ENCODE measurements around the gene SFXN5. TPM values are rescaled to one million over a fixed set of nuclear protein-coding genes. Genes with fewer than 3 reads are reported as not detected.
A peak's percentile ranks its signal among the peaks of the same experiment; 100 is the strongest.

The SFXN5 gene
- total and polyA plus RNA-seq, 11 donors, result 6.0 to 12.5 (median 8.7) TPM

GRCh38 chr2:73059106-73059505 lies 12.4 kb downstream of the SFXN5 start:
- Histone ChIP-seq H3K9me3 (peaks cover 0 to 18% (median 5%) of the 10 kb centered on the region in 12 donors), H3K4me1 (peaks cover 0 to 15% (median 5%) of the 10 kb centered on the region in 12 donors), H3K27ac (no peak overlapping the region), H3K36me3 (peaks cover 0 to 35% (median 21%) of the 10 kb centered on the region in 9 donors), H3K27me3 (no peaks in the 10 kb centered on the region), H3K4me3 (no peak overlapping the region)
- no peak for DNase-seq
- 85 to 96% (median 93%) methylated on average over 6 of the region's 6 CpGs for WGBS, 4 donors
- no peak for TF ChIP-seq CTCF (IDR thresholded peaks at IDR 0.05)
- no peak for TF ChIP-seq POLR2A (IDR thresholded peaks at IDR 0.05)
- intact Hi-C loops (cut with DNase I), result no loop called here
- no peak for ATAC-seq

GRCh38 chr2:73054980-73055379 lies 16.5 kb downstream of the SFXN5 start:
- Histone ChIP-seq H3K4me1 (peaks cover 0 to 7% (median 0%) of the 10 kb centered on the region in 12 donors), H3K36me3 (peaks cover 0 to 35% (median 21%) of the 10 kb centered on the region in 9 donors), H3K4me3 (no peak overlapping the region), H3K27ac (no peak overlapping the region), H3K9me3 (peaks cover 0 to 18% (median 5%) of the 10 kb centered on the region in 12 donors), H3K27me3 (no peaks in the 10 kb centered on the region)
- ATAC-seq (no peak), DNase-seq (no peak)
- intact Hi-C loops (cut with DNase I), result no loop called here
- 78 to 93% (median 86%) methylated on average over 5 of the region's 5 CpGs for WGBS, 4 donors
- TF ChIP-seq POLR2A (IDR thresholded peaks at IDR 0.05), result no peak

- Histone ChIP-seq H3K27me3 (no peaks in the 10 kb centered on the region), H3K9me3 (peaks cover 0 to 18% (median 5%) of the 10 kb centered on the region in 12 donors), H3K4me3 (no peak overlapping the region), H3K36me3 (peaks cover 0 to 34% (median 21%) of the 10 kb centered on the region in 9 donors), H3K27ac (no peak overlapping the region), H3K4me1 (peaks cover 0 to 7% (median 0%) of the 10 kb centered on the region in 12 donors)
- intact Hi-C loops (cut with DNase I), result no loop called here
- TF ChIP-seq POLR2A (IDR thresholded peaks at IDR 0.05), result no peak
- TF ChIP-seq CTCF (IDR thresholded peaks at IDR 0.05), result no peak
- 55 to 78% (median 63%) methylated on average over 6 of the region's 6 CpGs for WGBS, 4 donors
- ATAC-seq, result peak in 3 of 4 donors; percentile 43 to 65 (median 52)
- no peak for DNase-seq
Measured at GRCh38 chr2:73053316-73054114, 18.0 kb downstream of the SFXN5 start.

GRCh38 chr2:73050121-73050545 lies 21.4 kb downstream of the SFXN5 start:
- no peak for DNase-seq
- Histone ChIP-seq H3K27me3 (no peaks in the 10 kb centered on the region), H3K4me1 (peaks cover 0 to 7% (median 0%) of the 10 kb centered on the region in 12 donors), H3K27ac (no peak overlapping the region), H3K9me3 (no peaks in the 10 kb centered on the region), H3K36me3 (peaks cover 0 to 6% (median 0%) of the 10 kb centered on the region in 9 donors), H3K4me3 (no peak overlapping the region)
- intact Hi-C loops (cut with DNase I), result no loop called here
- ATAC-seq, result no peak
- 89 to 91% (median 90%) methylated on average over 6 of the region's 6 CpGs for WGBS, 4 donors
- no peak for TF ChIP-seq POLR2A (IDR thresholded peaks at IDR 0.05)
- no peak for TF ChIP-seq CTCF (IDR thresholded peaks at IDR 0.05)

All from heart left ventricle (tissue), 16 donors.